Lower leg skin (tissue), 4 donors: ENCODE results near the gene ILK. TPM values are rescaled to one million over a fixed set of nuclear protein-coding genes. Genes with fewer than 3 reads are reported as not detected.

Source experiments
- DNase-seq, 2 donors: peaks; one replicate each; pipeline ENCODE4 v3.0.0-alpha.2; 2019; ENCODE audit warnings: low spot score in 2 of 2
- H3K4me3 ChIP-seq: fragments of 200-600 bp; sonication (generic); 2 replicates; pipeline ENCODE4 v1.5.1; 2017; ENCODE audit warnings: mild to moderate bottlenecking, low read depth; ENCODE audit not compliant: poor library complexity, severe bottlenecking
- POLR2A ChIP-seq, 2 donors: fragments of 450-650 bp; IDR thresholded peaks; one replicate each; pipeline ENCODE4 v1.6.1; 2016 to 2017; ENCODE audit warnings: antibody characterized with exemption in 2 of 2, mild to moderate bottlenecking in 1 of 2, moderate library complexity in 1 of 2
- WGBS, 2 donors: methylation state at CpG; one replicate each; pipeline ENCODE4 v1.1.5; 2018; 5-methylcytosine and 5-hydroxymethylcytosine counted together
- intact Hi-C: fragments of 100-400 bp; cut with DNase I; formaldehyde crosslinking; loops from one replicate; pipeline ENCODE4 v1.15.0; 2023; ENCODE audit warnings: low total_unique reads
- total RNA-seq, 4 donors: library from RNA; depleted of rRNA; stranded (reverse); fragments of >200 nt; gene quantifications; one replicate each; pipeline ENCODE4 v1.1.0, GENCODE V29; 2016
- TF ChIP-seq, protein P1 (sequence below), 3 donors: fragments of 450-650 bp; IDR thresholded peaks; one replicate each; pipeline ENCODE4 v1.5.1; 2016; ENCODE audit warnings: antibody characterized with exemption in 3 of 3, mild to moderate bottlenecking in 3 of 3, moderate library complexity in 2 of 3

The ILK gene
- total RNA-seq, 4 donors from 2014 or later: 68.1 to 91.0 (median 74.8) TPM

DNA sequence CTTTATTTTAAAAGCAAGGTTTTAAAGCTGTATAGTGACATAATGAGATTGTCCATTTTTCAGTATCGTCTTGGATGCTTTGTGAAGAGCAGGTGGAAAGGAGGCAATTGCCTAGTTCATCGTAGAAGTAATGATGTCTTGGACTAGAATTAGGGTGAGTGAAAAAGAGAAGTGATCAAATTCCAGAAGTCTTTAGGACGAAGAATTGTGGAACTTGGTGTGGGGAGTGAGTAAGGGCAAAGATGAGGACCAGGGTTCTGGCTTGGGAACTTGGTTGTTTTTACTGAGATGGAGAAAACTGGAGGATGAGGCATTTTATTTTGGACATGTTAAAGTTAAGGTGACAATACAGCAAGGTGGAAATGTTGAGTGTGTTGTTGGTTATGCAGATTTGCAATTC, 1.2 kb downstream of the ILK start:
- 25 to 30% methylated on average over 3 of the region's 3 CpGs for WGBS, 2 donors
- peak overlapping the region; percentile 88 for H3K4me3 ChIP-seq
- intact Hi-C loops: no loop called here
- no peak for TF ChIP-seq POLR2A (IDR thresholded peaks at IDR 0.05)
- TF ChIP-seq, protein P1, sequence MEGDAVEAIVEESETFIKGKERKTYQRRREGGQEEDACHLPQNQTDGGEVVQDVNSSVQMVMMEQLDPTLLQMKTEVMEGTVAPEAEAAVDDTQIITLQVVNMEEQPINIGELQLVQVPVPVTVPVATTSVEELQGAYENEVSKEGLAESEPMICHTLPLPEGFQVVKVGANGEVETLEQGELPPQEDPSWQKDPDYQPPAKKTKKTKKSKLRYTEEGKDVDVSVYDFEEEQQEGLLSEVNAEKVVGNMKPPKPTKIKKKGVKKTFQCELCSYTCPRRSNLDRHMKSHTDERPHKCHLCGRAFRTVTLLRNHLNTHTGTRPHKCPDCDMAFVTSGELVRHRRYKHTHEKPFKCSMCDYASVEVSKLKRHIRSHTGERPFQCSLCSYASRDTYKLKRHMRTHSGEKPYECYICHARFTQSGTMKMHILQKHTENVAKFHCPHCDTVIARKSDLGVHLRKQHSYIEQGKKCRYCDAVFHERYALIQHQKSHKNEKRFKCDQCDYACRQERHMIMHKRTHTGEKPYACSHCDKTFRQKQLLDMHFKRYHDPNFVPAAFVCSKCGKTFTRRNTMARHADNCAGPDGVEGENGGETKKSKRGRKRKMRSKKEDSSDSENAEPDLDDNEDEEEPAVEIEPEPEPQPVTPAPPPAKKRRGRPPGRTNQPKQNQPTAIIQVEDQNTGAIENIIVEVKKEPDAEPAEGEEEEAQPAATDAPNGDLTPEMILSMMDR (IDR thresholded peaks at IDR 0.05): no peak
- DNase-seq: no peak

GRCh38 chr11:6606471-6607189, 3.1 kb downstream of the ILK start:
- intact Hi-C loops: no loop called here
- 17 to 18% methylated on average over 11 of the region's 11 CpGs for WGBS, 2 donors
- no peak for TF ChIP-seq POLR2A (IDR thresholded peaks at IDR 0.05)
- TF ChIP-seq, protein P1 (IDR thresholded peaks at IDR 0.05): no peak
- H3K4me3 ChIP-seq: no peak overlapping the region
- DNase-seq: peak; percentile 88 to 98

DNA sequence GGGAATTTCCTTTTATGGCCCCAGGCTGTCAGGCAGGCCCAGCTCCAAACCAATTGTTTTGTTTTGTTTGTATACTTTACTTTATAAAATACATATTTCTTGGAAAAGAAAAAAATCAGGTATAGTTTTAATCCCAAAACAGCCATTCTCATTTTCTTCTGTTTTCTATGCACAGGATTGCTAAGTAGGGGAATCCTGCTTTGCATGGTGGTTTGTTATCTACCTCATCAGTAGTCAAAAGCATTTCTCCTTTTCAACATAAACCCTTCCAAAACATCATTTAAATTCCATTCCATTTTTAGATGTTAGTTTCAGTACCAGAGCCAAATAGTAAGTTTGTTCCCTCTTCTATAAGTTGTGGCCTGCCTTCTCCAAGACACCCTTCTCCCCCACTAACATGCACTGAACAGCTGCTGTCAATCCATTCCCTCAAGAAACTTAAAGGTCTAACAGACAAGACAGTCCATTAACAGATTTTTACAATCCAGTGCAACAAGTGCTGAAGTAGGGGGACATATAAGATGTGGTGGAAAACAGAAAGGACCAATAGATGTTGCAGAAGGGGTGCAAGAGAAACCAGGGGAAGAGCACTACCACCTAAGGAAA, 3.7 kb downstream of the ILK start:
- no peak overlapping the region for H3K4me3 ChIP-seq
- DNase-seq: peak; percentile 2 to 5
- intact Hi-C loops: no loop called here
- TF ChIP-seq, protein P1 (IDR thresholded peaks at IDR 0.05): no peak

GRCh38 chr11:6608011-6608410, 4.4 kb downstream of the ILK start:
- TF ChIP-seq POLR2A (IDR thresholded peaks at IDR 0.05): no peak
- no peak overlapping the region for H3K4me3 ChIP-seq
- 89 to 95% methylated on average over 9 of the region's 9 CpGs for WGBS, 2 donors
- intact Hi-C loops: no loop called here
- peak; percentile 11 to 81 for DNase-seq

- intact Hi-C loops: no loop called here
- WGBS, 2 donors: 83 to 87% methylated on average over 14 of the region's 14 CpGs
- no peak for TF ChIP-seq POLR2A (IDR thresholded peaks at IDR 0.05)
- TF ChIP-seq, protein P1 (IDR thresholded peaks at IDR 0.05): no peak
- no peak overlapping the region for H3K4me3 ChIP-seq
- DNase-seq: peak; percentile 10 to 70
Measured at GRCh38 chr11:6608726-6609501, 5.3 kb downstream of the ILK start.

DNA sequence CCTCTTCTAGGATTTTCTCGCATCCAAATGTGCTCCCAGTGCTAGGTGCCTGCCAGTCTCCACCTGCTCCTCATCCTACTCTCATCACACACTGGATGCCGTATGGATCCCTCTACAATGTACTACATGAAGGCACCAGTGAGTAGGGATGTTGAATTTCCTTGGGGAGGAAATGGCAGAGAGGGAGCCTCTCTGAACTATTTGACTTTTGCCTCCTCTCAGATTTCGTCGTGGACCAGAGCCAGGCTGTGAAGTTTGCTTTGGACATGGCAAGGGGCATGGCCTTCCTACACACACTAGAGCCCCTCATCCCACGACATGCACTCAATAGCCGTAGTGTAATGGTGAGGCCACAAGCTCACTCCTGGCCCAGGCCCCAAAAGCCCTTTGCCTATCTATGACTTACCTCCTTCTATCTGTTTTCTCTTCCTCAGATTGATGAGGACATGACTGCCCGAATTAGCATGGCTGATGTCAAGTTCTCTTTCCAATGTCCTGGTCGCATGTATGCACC, 6.0 kb downstream of the ILK start:
- WGBS, 2 donors: 81 to 84% methylated on average over 8 of the region's 8 CpGs
- intact Hi-C loops: no loop called here

More for the DNA sequence above, 6.0 kb downstream of the ILK start:
- H3K4me3 ChIP-seq: no peak overlapping the region
- DNase-seq: peak; percentile 9 to 81
- no peak for TF ChIP-seq POLR2A (IDR thresholded peaks at IDR 0.05)
- TF ChIP-seq, protein P1 (IDR thresholded peaks at IDR 0.05): no peak
